ENCODE data around the gene GTPBP6. TPM values are rescaled to one million over a fixed set of nuclear protein-coding genes. Genes with fewer than 3 reads are reported as not detected.
"Not testable (repeated sequence)": the region's sequence is repeated elsewhere in the genome, so short reads cannot be mapped to it uniquely, and the experiment has no call there.

GTPBP6 gene
- total and polyA plus RNA-seq, 7 donors: 48.1 to 63.4 (median 50.0) TPM

DNA sequence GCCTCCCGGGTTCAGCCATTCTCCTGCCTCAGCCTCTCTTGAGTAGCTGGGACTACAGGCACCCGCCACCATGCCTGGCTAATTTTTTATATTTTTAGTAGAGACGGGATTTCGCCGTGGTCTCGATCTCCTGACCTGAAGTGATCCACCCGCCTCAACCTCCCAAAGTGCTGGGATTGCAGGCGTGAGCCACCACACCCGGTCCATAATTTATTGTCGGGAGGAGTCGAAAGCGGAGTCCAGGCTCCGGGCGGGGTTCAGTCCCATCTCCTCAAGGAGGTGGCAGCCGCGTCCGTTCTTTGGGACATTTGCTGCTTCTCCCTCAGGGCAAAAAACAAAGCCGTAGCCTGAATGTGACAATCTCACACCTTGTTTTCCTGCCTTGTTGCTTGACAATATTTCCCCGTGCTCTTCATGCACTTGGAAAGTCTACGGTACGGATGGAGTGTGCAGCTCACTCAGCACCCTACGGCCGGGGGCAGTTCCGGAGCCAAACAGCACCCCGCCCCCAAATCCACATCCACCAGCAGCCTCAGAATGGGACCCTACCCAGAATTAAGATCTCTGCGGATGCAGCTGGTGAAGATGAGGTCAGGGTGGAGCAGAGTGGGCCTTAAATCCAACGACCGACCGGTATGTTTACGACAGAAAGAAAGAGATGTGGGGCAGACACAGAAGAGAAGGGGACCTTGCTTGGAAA lies 9.6 kb downstream of the GTPBP6 start:
- no peaks in the 10 kb centered on the region for H3K27me3 ChIP-seq (ENCODE audit: insufficient read depth in 3 of 3, low read length in 2 of 3)
- no peaks in the 10 kb centered on the region for H3K9me3 ChIP-seq
- H3K27ac ChIP-seq: no peak overlapping the region
- no peak for ATAC-seq
- DNase-seq: peak in 1 of 2 donors; percentile 42
- H3K36me3 ChIP-seq (ENCODE audit: insufficient read depth in 1 of 2, low read depth in 1 of 2): peaks cover 14 to 90% of the 10 kb centered on the region in 2 donors
- H3K4me3 ChIP-seq: no peak overlapping the region
- 92 to 95% (median 95%) methylated on average over 30 of the region's 30 CpGs for WGBS, 3 donors
- H3K4me1 ChIP-seq: no peaks in the 10 kb centered on the region
- TF ChIP-seq, protein P1, sequence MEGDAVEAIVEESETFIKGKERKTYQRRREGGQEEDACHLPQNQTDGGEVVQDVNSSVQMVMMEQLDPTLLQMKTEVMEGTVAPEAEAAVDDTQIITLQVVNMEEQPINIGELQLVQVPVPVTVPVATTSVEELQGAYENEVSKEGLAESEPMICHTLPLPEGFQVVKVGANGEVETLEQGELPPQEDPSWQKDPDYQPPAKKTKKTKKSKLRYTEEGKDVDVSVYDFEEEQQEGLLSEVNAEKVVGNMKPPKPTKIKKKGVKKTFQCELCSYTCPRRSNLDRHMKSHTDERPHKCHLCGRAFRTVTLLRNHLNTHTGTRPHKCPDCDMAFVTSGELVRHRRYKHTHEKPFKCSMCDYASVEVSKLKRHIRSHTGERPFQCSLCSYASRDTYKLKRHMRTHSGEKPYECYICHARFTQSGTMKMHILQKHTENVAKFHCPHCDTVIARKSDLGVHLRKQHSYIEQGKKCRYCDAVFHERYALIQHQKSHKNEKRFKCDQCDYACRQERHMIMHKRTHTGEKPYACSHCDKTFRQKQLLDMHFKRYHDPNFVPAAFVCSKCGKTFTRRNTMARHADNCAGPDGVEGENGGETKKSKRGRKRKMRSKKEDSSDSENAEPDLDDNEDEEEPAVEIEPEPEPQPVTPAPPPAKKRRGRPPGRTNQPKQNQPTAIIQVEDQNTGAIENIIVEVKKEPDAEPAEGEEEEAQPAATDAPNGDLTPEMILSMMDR (IDR thresholded peaks at IDR 0.05): no peak
- intact Hi-C loops (cut with DNase I): no loop called here

DNA sequence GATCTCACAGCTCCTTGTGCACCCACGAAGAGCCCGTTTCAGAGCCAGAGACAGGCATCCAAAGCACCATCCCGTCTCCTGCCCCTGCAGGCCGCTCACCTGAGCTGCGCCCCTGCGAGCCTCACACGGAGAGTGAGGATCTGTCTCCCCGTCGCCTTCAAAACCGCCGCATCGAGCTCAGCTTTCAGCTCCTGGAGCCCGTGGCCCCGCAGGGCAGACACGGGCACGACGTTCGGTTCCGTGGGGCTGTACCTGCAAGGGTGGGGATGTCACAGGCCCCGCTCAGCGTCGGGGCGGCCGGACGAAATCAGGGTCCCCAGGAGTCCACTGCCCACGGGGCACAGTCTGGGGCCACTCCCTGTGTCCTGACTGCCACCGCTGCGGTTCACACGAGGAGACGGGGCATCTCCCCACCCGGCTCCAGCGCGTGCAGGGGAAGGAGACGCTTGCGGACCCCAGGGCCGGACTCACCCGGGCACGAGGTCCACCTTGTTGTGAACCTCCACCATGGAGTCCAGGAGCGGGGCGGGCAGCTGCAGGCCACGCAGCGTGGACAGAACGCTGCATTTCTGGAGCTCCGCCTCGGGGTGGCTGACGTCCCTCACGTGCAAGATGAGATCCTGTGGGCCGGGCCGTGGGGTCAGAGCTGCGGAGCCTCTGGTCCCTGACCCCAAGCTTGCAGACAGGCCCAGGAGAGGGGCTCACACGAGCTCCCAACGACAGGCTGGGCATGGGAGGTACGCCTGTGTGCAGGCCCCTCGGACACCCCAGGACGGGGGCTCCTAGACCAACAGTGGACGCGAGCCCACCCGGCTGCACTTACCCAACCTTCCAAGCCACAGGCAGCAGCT lies 11.1 kb downstream of the GTPBP6 start:
- no peaks in the 10 kb centered on the region for H3K27me3 ChIP-seq (ENCODE audit: insufficient read depth in 3 of 3, low read length in 2 of 3)
- DNase-seq: peak in 1 of 2 donors; percentile 48
- no peak overlapping the region for H3K27ac ChIP-seq
- H3K36me3 ChIP-seq (ENCODE audit: insufficient read depth in 1 of 2, low read depth in 1 of 2): peaks cover 14 to 88% of the 10 kb centered on the region in 2 donors
- whole genome bisulfite sequencing, 3 donors: 96 to 97% (median 97%) methylated on average over 50 to 58 of the region's 58 CpGs
- TF ChIP-seq, protein P1 (IDR thresholded peaks at IDR 0.05): no peak
- H3K4me3 ChIP-seq: no peak overlapping the region
- H3K9me3 ChIP-seq: no peaks in the 10 kb centered on the region
- H3K4me1 ChIP-seq: no peaks in the 10 kb centered on the region
- ATAC-seq: peak in 1 of 4 donors; percentile 22
- intact Hi-C loops (cut with DNase I): no loop called here

DNA sequence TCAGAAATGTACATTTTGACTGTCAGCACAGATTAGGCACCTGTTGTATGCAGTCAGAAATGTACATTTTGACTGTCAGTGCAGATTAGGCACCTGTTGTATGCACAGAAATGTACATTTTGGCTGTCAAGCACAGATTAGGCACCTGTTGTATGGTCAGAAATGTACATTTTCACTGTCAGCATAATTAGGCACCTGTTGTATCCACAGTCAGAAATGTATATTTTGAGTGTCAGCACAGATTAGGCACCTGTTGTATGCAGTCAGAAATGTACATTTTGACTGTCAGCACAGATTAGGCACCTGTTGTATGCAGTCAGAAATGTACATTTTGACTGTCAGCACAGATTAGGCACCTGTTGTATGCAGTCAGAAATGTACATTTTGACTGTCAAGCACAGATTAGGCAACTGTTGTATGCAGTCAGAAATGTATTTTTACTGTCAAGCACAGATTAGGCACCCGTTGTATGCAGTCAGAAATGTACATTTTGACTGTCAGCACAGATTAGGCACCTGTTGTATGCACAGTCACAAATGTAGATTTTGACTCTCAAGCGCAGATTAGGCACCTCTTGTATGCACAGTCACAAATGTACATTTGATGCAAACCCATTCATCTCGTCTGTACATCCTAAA lies 11.9 kb downstream of the GTPBP6 start:
- H3K4me1 ChIP-seq; ATAC-seq; intact Hi-C loops (cut with DNase I); H3K9me3 ChIP-seq; H3K4me3 ChIP-seq; H3K27me3 ChIP-seq (ENCODE audit: insufficient read depth in 3 of 3, low read length in 2 of 3); H3K27ac ChIP-seq; DNase-seq: not testable (repeated sequence)
- peaks cover 10 to 80% of the 10 kb centered on the region in 2 donors for H3K36me3 ChIP-seq (ENCODE audit: insufficient read depth in 1 of 2, low read depth in 1 of 2)
- WGBS, 3 donors: 94 to 98% (median 95%) methylated on average over 3 of the region's 3 CpGs

GRCh38 chrX:305781-306613 lies 12.6 kb downstream of the GTPBP6 start:
- ATAC-seq; H3K4me1 ChIP-seq; intact Hi-C loops (cut with DNase I); H3K9me3 ChIP-seq; H3K27ac ChIP-seq; H3K27me3 ChIP-seq (ENCODE audit: insufficient read depth in 3 of 3, low read length in 2 of 3); H3K4me3 ChIP-seq: not testable (repeated sequence)
- peak in 1 of 2 donors; percentile 19 for DNase-seq
- H3K36me3 ChIP-seq (ENCODE audit: insufficient read depth in 1 of 2, low read depth in 1 of 2): peaks cover 10 to 78% of the 10 kb centered on the region in 2 donors
- WGBS, 3 donors: 93 to 99% (median 97%) methylated on average over 10 to 12 of the region's 12 CpGs

- H3K27me3 ChIP-seq (ENCODE audit: insufficient read depth in 3 of 3, low read length in 2 of 3): no peaks in the 10 kb centered on the region
- H3K27ac ChIP-seq: no peak overlapping the region
- H3K4me3 ChIP-seq: no peak overlapping the region
- H3K4me1 ChIP-seq: no peaks in the 10 kb centered on the region
- TF ChIP-seq, protein P1 (IDR thresholded peaks at IDR 0.05): no peak
- ATAC-seq: peak in 1 of 4 donors; percentile 13
- intact Hi-C loops (cut with DNase I): no loop called here
- DNase-seq: no peak
- peaks cover 10 to 63% of the 10 kb centered on the region in 2 donors for H3K36me3 ChIP-seq (ENCODE audit: insufficient read depth in 1 of 2, low read depth in 1 of 2)
- no peaks in the 10 kb centered on the region for H3K9me3 ChIP-seq
- WGBS, 3 donors: 91 to 95% (median 94%) methylated on average over 19 of the region's 19 CpGs
Measured at GRCh38 chrX:302975-303374, 15.6 kb downstream of the GTPBP6 start.

Data from psoas muscle (tissue), 8 donors.